Measurements from ENCODE around the gene GPANK1. TPM values are rescaled to one million over a fixed set of nuclear protein-coding genes. Genes with fewer than 3 reads are reported as not detected.

GPANK1 gene
- total and polyA plus RNA-seq, 9 donors = 14.6 to 26.6 (median 17.7) TPM

DNA sequence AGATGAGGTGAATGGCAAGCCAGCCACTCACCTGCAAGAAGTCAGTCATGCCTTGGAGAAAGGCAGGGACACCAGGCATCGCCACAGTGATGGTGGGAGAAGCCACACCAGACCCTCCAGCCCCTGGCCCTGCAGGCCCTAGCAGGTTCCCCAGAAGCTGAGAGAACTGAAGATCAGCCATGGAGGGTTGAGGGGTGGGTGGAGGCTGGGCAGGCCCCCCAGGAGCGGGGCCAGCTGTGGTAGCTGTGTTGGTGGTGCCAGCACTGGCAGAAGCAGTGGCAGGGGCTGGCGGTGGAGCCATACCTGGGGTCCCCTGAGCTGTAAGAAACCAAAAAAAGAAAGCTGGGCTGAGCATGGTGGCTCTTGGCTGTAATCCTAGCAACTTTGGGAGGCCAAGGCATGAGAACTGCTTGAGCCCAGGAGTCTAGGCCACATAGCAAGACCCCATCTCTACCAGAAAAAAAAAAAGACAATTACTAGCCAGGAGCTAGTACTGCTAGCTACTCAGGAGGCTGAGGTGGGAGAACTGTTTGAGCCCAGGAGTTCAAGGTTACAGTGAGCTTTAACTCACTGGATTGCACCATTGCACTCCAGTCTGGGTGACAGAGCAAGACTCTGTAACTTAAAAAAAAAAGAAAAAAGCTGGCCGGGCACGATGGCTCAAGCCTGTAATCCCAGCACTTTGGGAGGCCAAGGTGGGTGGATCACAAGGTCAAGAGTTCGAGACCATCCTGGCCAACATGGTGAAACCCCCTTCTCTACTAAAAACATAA is 21.8 kb downstream of the GPANK1 start:
- DNase-seq = no peak
- H3K36me3 ChIP-seq = no peaks in the 10 kb centered on the region
- intact Hi-C loops (cut with DNase I) = no loop called here
- TF ChIP-seq, protein P1, sequence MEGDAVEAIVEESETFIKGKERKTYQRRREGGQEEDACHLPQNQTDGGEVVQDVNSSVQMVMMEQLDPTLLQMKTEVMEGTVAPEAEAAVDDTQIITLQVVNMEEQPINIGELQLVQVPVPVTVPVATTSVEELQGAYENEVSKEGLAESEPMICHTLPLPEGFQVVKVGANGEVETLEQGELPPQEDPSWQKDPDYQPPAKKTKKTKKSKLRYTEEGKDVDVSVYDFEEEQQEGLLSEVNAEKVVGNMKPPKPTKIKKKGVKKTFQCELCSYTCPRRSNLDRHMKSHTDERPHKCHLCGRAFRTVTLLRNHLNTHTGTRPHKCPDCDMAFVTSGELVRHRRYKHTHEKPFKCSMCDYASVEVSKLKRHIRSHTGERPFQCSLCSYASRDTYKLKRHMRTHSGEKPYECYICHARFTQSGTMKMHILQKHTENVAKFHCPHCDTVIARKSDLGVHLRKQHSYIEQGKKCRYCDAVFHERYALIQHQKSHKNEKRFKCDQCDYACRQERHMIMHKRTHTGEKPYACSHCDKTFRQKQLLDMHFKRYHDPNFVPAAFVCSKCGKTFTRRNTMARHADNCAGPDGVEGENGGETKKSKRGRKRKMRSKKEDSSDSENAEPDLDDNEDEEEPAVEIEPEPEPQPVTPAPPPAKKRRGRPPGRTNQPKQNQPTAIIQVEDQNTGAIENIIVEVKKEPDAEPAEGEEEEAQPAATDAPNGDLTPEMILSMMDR (IDR thresholded peaks at IDR 0.05) = no peak
- TF ChIP-seq EP300 (IDR thresholded peaks at IDR 0.05) (no peak), POLR2A (IDR thresholded peaks at IDR 0.05) (no peak)
- WGBS, 3 donors = 72 to 82% (median 81%) methylated on average over 6 of the region's 6 CpGs
- no peaks in the 10 kb centered on the region for H3K9me3 ChIP-seq
- H3K27me3 ChIP-seq = no peaks in the 10 kb centered on the region
- no peak overlapping the region for H3K27ac ChIP-seq
- H3K4me1 ChIP-seq (ENCODE audit: insufficient read depth) = no peaks in the 10 kb centered on the region
- no peak overlapping the region for H3K4me3 ChIP-seq

GRCh38 chr6:31641370-31641769 is 23.4 kb downstream of the GPANK1 start:
- H3K4me1 ChIP-seq (ENCODE audit: insufficient read depth) = no peaks in the 10 kb centered on the region
- DNase-seq = no peak
- no peaks in the 10 kb centered on the region for H3K9me3 ChIP-seq
- no peak overlapping the region for H3K4me3 ChIP-seq
- intact Hi-C loops (cut with DNase I) = no loop called here
- H3K27me3 ChIP-seq = no peaks in the 10 kb centered on the region
- 77 to 81% (median 80%) methylated on average over 4 of the region's 4 CpGs for whole genome bisulfite sequencing, 3 donors
- H3K27ac ChIP-seq = no peak overlapping the region
- H3K36me3 ChIP-seq = no peaks in the 10 kb centered on the region
- TF ChIP-seq POLR2A (IDR thresholded peaks at IDR 0.05) (no peak), EP300 (IDR thresholded peaks at IDR 0.05) (no peak)
- TF ChIP-seq, protein P1 (IDR thresholded peaks at IDR 0.05) = no peak

DNA sequence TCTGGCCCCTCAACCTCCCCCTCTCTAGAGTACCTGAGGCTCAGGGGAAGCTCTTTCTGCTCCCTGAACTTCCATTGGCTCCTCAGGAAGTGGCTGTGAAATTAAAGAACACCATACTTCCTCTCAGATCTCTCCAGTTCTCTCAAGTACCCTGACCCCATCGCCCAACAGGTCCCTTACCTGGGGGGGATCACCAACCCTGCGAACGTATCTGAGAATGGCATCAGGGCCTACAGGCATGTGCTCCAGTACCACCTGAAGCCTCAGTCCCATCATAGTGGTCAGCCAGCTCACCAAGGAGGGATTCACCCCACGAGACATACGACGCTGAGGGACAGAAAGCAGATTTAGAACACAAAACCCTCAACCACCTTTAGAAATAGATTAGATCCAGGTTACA is 24.2 kb downstream of the GPANK1 start:
- H3K4me1 ChIP-seq (ENCODE audit: insufficient read depth) = no peaks in the 10 kb centered on the region
- no peaks in the 10 kb centered on the region for H3K36me3 ChIP-seq
- intact Hi-C loops (cut with DNase I) = no loop called here
- H3K27me3 ChIP-seq = no peaks in the 10 kb centered on the region
- no peaks in the 10 kb centered on the region for H3K9me3 ChIP-seq
- H3K4me3 ChIP-seq = no peak overlapping the region
- DNase-seq = no peak
- H3K27ac ChIP-seq = no peak overlapping the region
- no peak for TF ChIP-seq POLR2A (IDR thresholded peaks at IDR 0.05)
- no peak for TF ChIP-seq EP300 (IDR thresholded peaks at IDR 0.05)
- TF ChIP-seq, protein P1 (IDR thresholded peaks at IDR 0.05) = no peak
- WGBS, 3 donors = 91 to 96% (median 93%) methylated on average over 6 of the region's 6 CpGs

DNA sequence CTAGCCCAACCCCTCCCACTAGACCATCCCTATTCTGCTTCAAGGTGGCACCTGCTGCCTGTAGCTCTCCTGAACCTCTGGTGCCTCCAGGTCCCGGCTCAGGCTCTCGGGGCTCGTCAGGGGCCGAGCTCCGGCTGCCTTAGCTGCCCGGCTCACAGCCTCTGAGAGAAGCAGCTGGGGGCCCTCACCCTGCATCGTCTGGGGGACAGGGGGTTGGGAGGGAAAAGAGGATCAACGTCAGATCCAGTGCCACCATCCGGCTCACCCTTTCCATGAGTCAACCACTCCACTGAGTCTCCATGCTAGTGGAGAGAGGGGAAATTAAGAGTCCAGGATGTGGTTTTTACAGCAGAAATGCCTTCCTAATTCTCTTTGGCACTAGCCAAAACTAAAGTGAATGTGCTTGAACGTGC is 25.3 kb downstream of the GPANK1 start:
- DNase-seq = no peak
- TF ChIP-seq, protein P1 (IDR thresholded peaks at IDR 0.05) = no peak
- no peak for TF ChIP-seq POLR2A (IDR thresholded peaks at IDR 0.05)
- no peak for TF ChIP-seq EP300 (IDR thresholded peaks at IDR 0.05)
- H3K9me3 ChIP-seq = no peaks in the 10 kb centered on the region
- H3K27ac ChIP-seq = no peak overlapping the region
- H3K27me3 ChIP-seq = no peaks in the 10 kb centered on the region
- H3K4me3 ChIP-seq = no peak overlapping the region
- 69 to 73% (median 69%) methylated on average over 10 of the region's 10 CpGs for WGBS, 3 donors
- intact Hi-C loops (cut with DNase I) = no loop called here
- H3K4me1 ChIP-seq (ENCODE audit: insufficient read depth) = no peaks in the 10 kb centered on the region
- H3K36me3 ChIP-seq = peaks cover 3% of the 10 kb centered on the region

All from ovary (tissue), 9 donors.